ENCODE measurements around the gene VPS11.

The VPS11 gene

DNA sequence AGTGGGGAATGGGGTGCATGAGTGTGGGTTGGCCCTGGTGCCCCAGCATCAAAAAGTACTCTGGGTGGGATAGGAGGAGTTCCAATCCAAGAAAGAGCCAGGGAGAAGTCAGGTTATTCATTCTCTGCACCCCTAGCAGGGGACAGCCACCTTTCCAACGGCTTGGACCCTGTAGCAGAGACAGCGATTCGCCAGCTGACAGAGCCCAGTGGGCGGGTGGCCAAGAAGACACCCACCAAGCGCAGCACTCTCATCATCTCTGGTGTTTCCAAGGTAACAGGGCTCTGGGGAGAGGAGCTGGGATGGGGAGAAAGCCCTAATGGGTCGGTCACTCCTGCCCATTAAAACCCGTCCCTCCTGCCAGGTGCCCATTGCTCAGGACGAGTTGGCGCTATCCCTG lies 46.1 kb downstream of the VPS11 start:
- TF ChIP-seq, protein P1, sequence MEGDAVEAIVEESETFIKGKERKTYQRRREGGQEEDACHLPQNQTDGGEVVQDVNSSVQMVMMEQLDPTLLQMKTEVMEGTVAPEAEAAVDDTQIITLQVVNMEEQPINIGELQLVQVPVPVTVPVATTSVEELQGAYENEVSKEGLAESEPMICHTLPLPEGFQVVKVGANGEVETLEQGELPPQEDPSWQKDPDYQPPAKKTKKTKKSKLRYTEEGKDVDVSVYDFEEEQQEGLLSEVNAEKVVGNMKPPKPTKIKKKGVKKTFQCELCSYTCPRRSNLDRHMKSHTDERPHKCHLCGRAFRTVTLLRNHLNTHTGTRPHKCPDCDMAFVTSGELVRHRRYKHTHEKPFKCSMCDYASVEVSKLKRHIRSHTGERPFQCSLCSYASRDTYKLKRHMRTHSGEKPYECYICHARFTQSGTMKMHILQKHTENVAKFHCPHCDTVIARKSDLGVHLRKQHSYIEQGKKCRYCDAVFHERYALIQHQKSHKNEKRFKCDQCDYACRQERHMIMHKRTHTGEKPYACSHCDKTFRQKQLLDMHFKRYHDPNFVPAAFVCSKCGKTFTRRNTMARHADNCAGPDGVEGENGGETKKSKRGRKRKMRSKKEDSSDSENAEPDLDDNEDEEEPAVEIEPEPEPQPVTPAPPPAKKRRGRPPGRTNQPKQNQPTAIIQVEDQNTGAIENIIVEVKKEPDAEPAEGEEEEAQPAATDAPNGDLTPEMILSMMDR (IDR thresholded peaks at IDR 0.05; ENCODE audit: extremely low read depth, missing control alignments), result no peak
- no peak for DNase-seq (ENCODE audit: low spot score)

DNA sequence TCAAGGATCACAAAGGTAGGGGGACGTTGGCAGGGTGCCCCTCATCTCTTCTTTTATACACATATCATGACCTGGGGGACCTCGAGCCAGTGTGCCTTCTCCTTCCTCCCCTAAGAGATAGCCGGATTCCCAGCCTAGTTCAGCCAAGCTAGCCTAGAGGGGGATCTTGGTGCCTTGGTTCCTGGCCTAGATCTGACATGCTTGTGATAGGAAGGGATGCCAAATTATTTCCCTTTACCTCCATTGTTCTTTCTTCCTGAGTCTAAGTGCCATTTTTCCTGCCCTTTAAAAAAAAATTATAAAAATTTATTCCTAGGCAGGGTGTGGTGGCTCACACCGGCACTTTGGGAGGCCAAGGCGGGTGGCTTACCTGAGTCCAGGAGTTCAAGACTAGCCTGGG lies 46.7 kb downstream of the VPS11 start:
- no peak for DNase-seq (ENCODE audit: low spot score)
- TF ChIP-seq, protein P1 (IDR thresholded peaks at IDR 0.05; ENCODE audit: extremely low read depth, missing control alignments), result no peak

DNA sequence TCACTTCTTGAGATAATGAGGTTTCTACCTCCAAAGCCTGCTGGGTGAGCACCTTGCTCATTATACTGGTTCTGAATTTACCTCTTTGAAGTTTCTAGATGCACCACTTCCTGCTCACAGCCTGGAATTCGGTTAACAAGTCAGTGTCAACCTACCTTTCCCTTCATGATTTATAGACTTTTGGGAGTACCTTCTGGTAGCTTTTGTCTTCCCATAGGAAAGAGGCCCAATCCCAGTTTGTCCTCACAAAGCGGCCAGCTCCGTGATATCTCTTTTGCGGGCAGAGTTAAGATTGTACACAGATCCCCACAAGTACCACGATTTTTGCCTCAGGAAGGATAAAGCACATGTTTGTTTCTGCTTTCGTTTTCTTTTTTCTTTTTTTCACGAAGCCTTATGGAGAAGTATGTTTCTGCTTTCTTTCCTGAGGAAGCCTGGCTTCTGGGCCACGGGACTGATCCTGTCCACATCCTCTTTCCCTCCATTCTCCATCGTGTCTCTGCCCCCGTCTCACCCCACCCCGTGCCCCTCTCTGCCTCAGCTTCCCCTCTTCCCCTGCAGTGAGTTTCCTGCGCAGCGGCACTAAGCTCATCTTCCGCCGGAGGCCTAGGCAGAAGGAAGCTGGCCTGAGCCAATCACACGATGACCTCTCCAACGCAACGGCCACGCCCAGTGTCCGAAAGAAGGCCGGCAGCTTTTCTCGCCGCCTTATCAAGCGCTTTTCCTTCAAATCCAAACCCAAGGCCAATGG lies 48.0 kb downstream of the VPS11 start:
- TF ChIP-seq, protein P1 (IDR thresholded peaks at IDR 0.05; ENCODE audit: extremely low read depth, missing control alignments), result no peak
- no peak for DNase-seq (ENCODE audit: low spot score)

DNA sequence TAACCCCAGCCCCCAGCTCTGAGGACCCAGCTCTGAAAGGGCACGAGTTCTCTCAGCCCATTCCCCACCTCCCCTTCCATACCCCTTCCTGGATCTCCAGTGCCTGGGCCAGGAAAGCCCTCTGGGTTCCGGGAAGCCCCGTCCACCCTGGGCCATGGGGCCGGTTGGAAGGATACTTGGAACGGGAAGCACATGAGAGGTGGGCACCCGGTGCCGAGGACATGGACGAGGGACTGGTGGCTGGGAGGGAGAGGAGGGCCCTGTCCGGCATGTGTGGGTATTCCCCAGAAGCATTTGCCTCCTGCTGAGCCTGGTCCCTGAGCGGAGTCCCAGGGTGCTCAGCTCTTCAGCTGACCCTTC lies 48.6 kb downstream of the VPS11 start:
- DNase-seq (ENCODE audit: low spot score), result no peak
- TF ChIP-seq, protein P1 (IDR thresholded peaks at IDR 0.05; ENCODE audit: extremely low read depth, missing control alignments), result no peak

DNA sequence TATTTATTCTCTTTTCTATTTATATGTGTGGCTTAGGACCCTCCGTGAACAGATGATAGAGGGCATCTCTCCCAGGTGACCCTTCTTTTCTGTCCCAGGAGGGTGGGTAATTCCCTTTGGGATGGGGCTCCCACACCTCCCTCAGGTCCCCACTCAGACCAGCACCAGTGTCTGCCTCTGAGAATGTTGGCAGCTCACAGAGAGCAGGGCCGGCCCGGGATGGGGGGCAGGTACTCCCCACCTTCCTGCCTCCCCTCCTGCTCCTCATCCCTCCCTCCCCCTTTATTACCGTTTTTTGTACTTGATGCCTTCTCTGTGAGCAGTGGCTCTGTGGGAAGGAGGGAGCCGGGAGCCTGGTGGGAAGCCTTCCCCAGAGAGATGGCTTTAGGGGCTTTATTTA lies 49.0 kb downstream of the VPS11 start:
- DNase-seq (ENCODE audit: low spot score), result no peak

DNA sequence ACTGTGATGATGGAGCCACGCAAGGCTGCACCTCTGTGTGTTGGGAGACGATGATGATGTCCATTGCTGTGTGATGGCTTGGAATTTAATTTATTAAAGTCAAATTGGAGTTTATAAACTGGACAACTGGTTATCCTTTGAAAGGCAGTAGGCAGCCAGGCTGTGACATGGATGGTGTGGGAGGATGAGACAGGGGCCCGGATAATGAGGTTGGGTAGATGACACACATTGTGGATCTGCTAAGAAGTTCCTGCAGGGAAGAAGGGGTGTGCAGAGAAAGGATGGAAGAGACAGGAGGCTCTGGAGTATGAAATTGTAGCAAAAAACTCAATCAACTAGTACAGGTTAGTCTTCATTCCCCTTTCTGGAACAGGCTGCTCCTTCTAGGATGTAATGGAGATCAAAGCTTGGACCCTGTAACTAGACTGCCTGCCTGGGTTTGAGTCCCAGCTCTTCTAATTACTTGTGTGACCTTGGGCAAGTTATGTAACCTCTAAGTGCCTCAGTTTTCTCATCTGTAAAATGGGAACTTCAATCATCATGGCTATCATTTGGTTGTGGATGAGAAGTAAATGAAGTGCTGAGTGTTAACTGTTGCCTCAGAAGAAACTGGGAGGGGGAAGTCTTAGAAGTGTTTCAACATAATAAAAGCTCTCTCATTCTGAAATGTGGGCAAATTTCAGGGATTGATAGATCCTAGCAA lies 49.5 kb downstream of the VPS11 start:
- DNase-seq (ENCODE audit: low spot score), result no peak
- TF ChIP-seq, protein P1 (IDR thresholded peaks at IDR 0.05; ENCODE audit: extremely low read depth, missing control alignments), result no peak

More for the DNA sequence above, 49.0 kb downstream of the VPS11 start:
- TF ChIP-seq, protein P1 (IDR thresholded peaks at IDR 0.05; ENCODE audit: extremely low read depth, missing control alignments), result no peak

DNA sequence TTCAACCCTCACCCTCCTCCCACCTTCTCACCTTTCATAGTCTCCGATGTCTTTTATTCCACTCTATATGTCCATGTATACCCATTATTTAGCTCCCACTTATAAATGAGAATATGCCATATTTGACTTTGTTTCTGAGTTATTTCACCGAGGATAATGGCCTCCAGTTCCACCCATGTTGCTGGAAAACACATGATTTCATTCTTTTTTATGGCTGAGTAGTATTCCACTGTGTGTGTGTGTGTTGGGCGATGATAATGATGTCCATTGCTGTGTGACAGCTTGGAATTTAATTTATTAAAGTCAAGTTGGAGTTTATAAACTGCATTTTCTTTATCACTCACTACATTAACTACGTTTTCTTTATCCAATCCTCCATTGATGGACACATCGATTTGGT lies 50.6 kb downstream of the VPS11 start:
- TF ChIP-seq, protein P1 (IDR thresholded peaks at IDR 0.05; ENCODE audit: extremely low read depth, missing control alignments), result no peak
- DNase-seq (ENCODE audit: low spot score), result no peak

Data from GM20000 (cell line).